H9 (cell line): ENCODE results near the gene SYNPO2. TPM values are rescaled to one million over a fixed set of nuclear protein-coding genes. Genes with fewer than 3 reads are reported as not detected.

Source experiments
- DNase-seq: peaks from one replicate; pipeline ENCODE4 v3.0.0-alpha.2; 2017
- H2AFZ ChIP-seq: one replicate; pipeline ENCODE4 v1.6.1; 2013; ENCODE audit warnings: mild to moderate bottlenecking, low read length, control low read depth, moderate library complexity
- H2AK5ac ChIP-seq: 2 replicates; pipeline ENCODE4 v1.6.1; 2013; ENCODE audit warnings: low read length, control low read depth, mixed read lengths; ENCODE audit not compliant: insufficient read length
- H2BK120ac ChIP-seq: one replicate; pipeline ENCODE4 v1.6.1; 2013; ENCODE audit warnings: low read depth, mild to moderate bottlenecking, low read length, control low read depth, inconsistent platforms; ENCODE audit not compliant: poor library complexity, severe bottlenecking
- H2BK12ac ChIP-seq: 2 replicates; pipeline ENCODE4 v1.6.1; 2013; ENCODE audit warnings: low read length, control low read depth, mixed read lengths, low read depth; ENCODE audit not compliant: insufficient read length
- H2BK15ac ChIP-seq: 2 replicates; pipeline ENCODE4 v1.6.1; 2013; ENCODE audit warnings: low read depth, low read length, control low read depth
- H2BK20ac ChIP-seq: one replicate; pipeline ENCODE4 v1.6.1; 2013; ENCODE audit warnings: low read depth, mild to moderate bottlenecking, low read length, control low read depth, inconsistent platforms; ENCODE audit not compliant: poor library complexity, severe bottlenecking
- H2BK5ac ChIP-seq: 2 replicates; pipeline ENCODE4 v1.6.1; 2013; ENCODE audit warnings: low read length, control low read depth, mixed read lengths; ENCODE audit not compliant: insufficient read length
- H3K14ac ChIP-seq: 2 replicates; pipeline ENCODE4 v1.6.1; 2013; ENCODE audit warnings: low read length, control low read depth; ENCODE audit not compliant: insufficient read depth
- H3K18ac ChIP-seq: 2 replicates; pipeline ENCODE4 v1.6.1; 2013; ENCODE audit warnings: low read depth, mild to moderate bottlenecking, mixed read lengths, low read length, control low read depth; ENCODE audit not compliant: insufficient read length
- H3K23ac ChIP-seq: 2 replicates; pipeline ENCODE4 v1.6.1; 2013; ENCODE audit warnings: low read length, control low read depth, mixed read lengths, low read depth; ENCODE audit not compliant: insufficient read length
- H3K23me2 ChIP-seq: 2 replicates; pipeline ENCODE4 v1.6.1; 2013; ENCODE audit warnings: low read depth, mild to moderate bottlenecking, mixed read lengths, low read length, control low read depth; ENCODE audit not compliant: insufficient read length, poor library complexity, severe bottlenecking
- H3K27ac ChIP-seq: 2 replicates; pipeline ENCODE4 v1.5.1; 2013; ENCODE audit warnings: low read length, control low read depth, mixed read lengths, low read depth; ENCODE audit not compliant: insufficient read length
- H3K27me3 ChIP-seq: 2 replicates; pipeline ENCODE4 v1.6.1; 2013; ENCODE audit warnings: low read length, control low read depth, inconsistent platforms; ENCODE audit not compliant: insufficient read depth
- H3K4ac ChIP-seq: 2 replicates; pipeline ENCODE4 v1.6.1; 2013; ENCODE audit warnings: low read depth, mild to moderate bottlenecking, control low read depth, inconsistent platforms, low read length, moderate library complexity
- H3K4me1 ChIP-seq: 2 replicates; pipeline ENCODE4 v1.6.1; 2013; ENCODE audit warnings: low read length, control low read depth, inconsistent platforms; ENCODE audit not compliant: insufficient read depth
- H3K4me2 ChIP-seq: 2 replicates; pipeline ENCODE4 v1.6.1; 2013; ENCODE audit warnings: low read length, control low read depth, mixed read lengths; ENCODE audit not compliant: insufficient read length, insufficient read depth
- H3K56ac ChIP-seq: 2 replicates; pipeline ENCODE4 v1.6.1; 2013; ENCODE audit warnings: low read depth, mild to moderate bottlenecking, mixed read lengths, low read length, control low read depth; ENCODE audit not compliant: insufficient read length
- H3K79me1 ChIP-seq: 2 replicates; pipeline ENCODE4 v1.6.1; 2013; ENCODE audit warnings: low read depth, mild to moderate bottlenecking, moderate library complexity, low read length, control low read depth, inconsistent platforms; ENCODE audit not compliant: insufficient read depth, poor library complexity, severe bottlenecking
- H3K79me2 ChIP-seq: 2 replicates; pipeline ENCODE4 v1.6.1; 2013; ENCODE audit warnings: low read length, control low read depth, inconsistent platforms; ENCODE audit not compliant: insufficient read depth
- H3K9ac ChIP-seq: 2 replicates; pipeline ENCODE4 v1.6.1; 2013; ENCODE audit warnings: low read length, control low read depth, mixed read lengths; ENCODE audit not compliant: insufficient read length; ENCODE audit errors: extremely low read depth
- H3K9me3 ChIP-seq: one replicate; pipeline ENCODE4 v1.6.1; 2013; ENCODE audit warnings: low read depth, low read length, inconsistent platforms; ENCODE audit not compliant: control insufficient read depth
- H3T11ph ChIP-seq: one replicate; pipeline ENCODE4 v1.6.1; 2013; ENCODE audit warnings: mild to moderate bottlenecking, low read length, control low read depth, inconsistent platforms
- H4K20me1 ChIP-seq: one replicate; pipeline ENCODE4 v1.6.1; 2013; ENCODE audit not compliant: control insufficient read depth, insufficient read length, insufficient read depth
- H4K5ac ChIP-seq: 2 replicates; pipeline ENCODE4 v1.6.1; 2013; ENCODE audit warnings: low read depth, mild to moderate bottlenecking, mixed read lengths, low read length, control low read depth; ENCODE audit not compliant: insufficient read length
- H4K8ac ChIP-seq: replicated peaks from 2 replicates; pipeline ENCODE4 v1.6.1; 2013; ENCODE audit warnings: low read length, control low read depth, mixed read lengths, low read depth; ENCODE audit not compliant: insufficient read length
- H4K91ac ChIP-seq: 2 replicates; pipeline ENCODE4 v1.6.1; 2013; ENCODE audit warnings: low read depth, mild to moderate bottlenecking, moderate library complexity, mixed read lengths, low read length, control low read depth; ENCODE audit not compliant: insufficient read length
- H3K27ac Mint-ChIP-seq, 3 experiments: 2 replicates in 2 of 3; 3 replicates in 1 of 3; pipeline ENCODE4 v1.8.0; 2020 to 2021; ENCODE audit warnings: mixed read lengths in 3 of 3, mild to moderate bottlenecking in 1 of 3, moderate library complexity in 1 of 3
- H3K27me3 Mint-ChIP-seq: 2 replicates; pipeline ENCODE4 v1.8.0; 2021; ENCODE audit warnings: low read depth, mild to moderate bottlenecking, moderate library complexity, mixed read lengths
- H3K36me3 Mint-ChIP-seq, 3 experiments: 2 replicates in 2 of 3; 3 replicates in 1 of 3; pipeline ENCODE4 v1.8.0; 2020 to 2021; ENCODE audit warnings: low read depth in 3 of 3, mixed read lengths in 3 of 3; ENCODE audit not compliant: insufficient read depth in 1 of 3
- H3K4me1 Mint-ChIP-seq, 2 experiments: 2 replicates each; pipeline ENCODE4 v1.8.0; 2020; ENCODE audit warnings: mixed read lengths in 2 of 2
- H3K4me3 Mint-ChIP-seq, 2 experiments: 2 replicates in 1 of 2; 3 replicates in 1 of 2; pipeline ENCODE4 v1.8.0; 2020 to 2021; ENCODE audit warnings: mild to moderate bottlenecking in 2 of 2, mixed read lengths in 2 of 2, moderate library complexity in 1 of 2
- H3K9me3 Mint-ChIP-seq, 2 experiments: 2 replicates in 1 of 2; 3 replicates in 1 of 2; pipeline ENCODE4 v1.8.0; 2020; ENCODE audit warnings: mild to moderate bottlenecking in 2 of 2, mixed read lengths in 2 of 2, moderate library complexity in 1 of 2
- WGBS: extraction: QIAGEN DNeasy Blood & Tissue Kit; methylation state at CpG from one replicate; pipeline ENCODE4 v1.1.7; 2013; ENCODE audit warnings: missing lambda C conversion rate, low lambda C conversion rate, mixed read lengths; ENCODE audit not compliant: insufficient read length; ENCODE audit errors: extremely low coverage; 5-methylcytosine and 5-hydroxymethylcytosine counted together
- total RNA-seq: library from RNA; stranded (reverse); gene quantifications from 2 replicates; pipeline ENCODE4 v1.2.1, GENCODE V29; 2021
- TF ChIP-seq, protein P1 (sequence below): fragments of 200-600 bp; sonication (generic); conservative IDR thresholded peaks from 3 replicates; pipeline ENCODE4 v1.8.0; 2021; ENCODE audit warnings: antibody characterized with exemption, mild to moderate bottlenecking

The SYNPO2 gene
- total RNA-seq, 1 experiment from 2014 or later = 1.1 TPM

DNA sequence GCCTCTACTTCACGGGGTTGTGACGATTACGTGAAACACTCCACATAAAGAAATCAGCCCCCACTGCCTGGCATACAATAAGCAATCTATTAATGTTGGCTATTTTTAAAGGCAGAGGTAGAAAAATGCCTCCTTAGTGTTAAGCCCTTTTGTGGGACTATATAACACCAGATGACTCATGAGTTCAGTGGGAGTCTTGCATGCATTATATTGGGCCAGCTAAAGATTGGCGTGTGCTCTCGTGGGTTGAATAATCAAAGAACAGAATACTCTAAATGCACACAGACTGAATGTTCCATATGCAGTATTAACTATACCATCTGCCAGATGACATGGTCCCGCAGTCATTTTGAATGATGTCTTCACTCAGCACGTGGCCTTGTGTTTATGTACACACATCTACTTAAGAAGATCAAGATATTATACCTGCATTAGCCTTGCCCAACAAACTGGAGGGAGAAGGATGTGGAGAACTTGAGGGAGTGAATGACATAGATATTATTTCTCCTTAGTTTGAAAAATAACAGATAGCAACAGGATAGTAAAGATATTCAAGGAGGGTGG lies 162.0 kb downstream of the SYNPO2 start:
- H3K23me2 ChIP-seq = no peaks in the 10 kb centered on the region
- no peaks in the 10 kb centered on the region for H3K36me3 Mint-ChIP-seq
- H2BK120ac ChIP-seq = no peak overlapping the region
- no peaks in the 10 kb centered on the region for H3K9me3 Mint-ChIP-seq
- no peak overlapping the region for H2BK12ac ChIP-seq
- H3K27ac Mint-ChIP-seq = no peak overlapping the region; a peak in 1 of 7 replicates
- no peak for DNase-seq
- H3K27me3 Mint-ChIP-seq = no peaks in the 10 kb centered on the region
- H2BK20ac ChIP-seq = no peak overlapping the region
- no peaks in the 10 kb centered on the region for H4K20me1 ChIP-seq
- no peak overlapping the region for H3T11ph ChIP-seq
- H3K4ac ChIP-seq = no peak overlapping the region
- no peak overlapping the region for H4K8ac ChIP-seq
- no peaks in the 10 kb centered on the region for H3K79me1 ChIP-seq
- TF ChIP-seq, protein P1, sequence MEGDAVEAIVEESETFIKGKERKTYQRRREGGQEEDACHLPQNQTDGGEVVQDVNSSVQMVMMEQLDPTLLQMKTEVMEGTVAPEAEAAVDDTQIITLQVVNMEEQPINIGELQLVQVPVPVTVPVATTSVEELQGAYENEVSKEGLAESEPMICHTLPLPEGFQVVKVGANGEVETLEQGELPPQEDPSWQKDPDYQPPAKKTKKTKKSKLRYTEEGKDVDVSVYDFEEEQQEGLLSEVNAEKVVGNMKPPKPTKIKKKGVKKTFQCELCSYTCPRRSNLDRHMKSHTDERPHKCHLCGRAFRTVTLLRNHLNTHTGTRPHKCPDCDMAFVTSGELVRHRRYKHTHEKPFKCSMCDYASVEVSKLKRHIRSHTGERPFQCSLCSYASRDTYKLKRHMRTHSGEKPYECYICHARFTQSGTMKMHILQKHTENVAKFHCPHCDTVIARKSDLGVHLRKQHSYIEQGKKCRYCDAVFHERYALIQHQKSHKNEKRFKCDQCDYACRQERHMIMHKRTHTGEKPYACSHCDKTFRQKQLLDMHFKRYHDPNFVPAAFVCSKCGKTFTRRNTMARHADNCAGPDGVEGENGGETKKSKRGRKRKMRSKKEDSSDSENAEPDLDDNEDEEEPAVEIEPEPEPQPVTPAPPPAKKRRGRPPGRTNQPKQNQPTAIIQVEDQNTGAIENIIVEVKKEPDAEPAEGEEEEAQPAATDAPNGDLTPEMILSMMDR = no peak
- H3K4me1 Mint-ChIP-seq = no peaks in the 10 kb centered on the region
- no peaks in the 10 kb centered on the region for H3K4me1 ChIP-seq
- H4K91ac ChIP-seq = no peak overlapping the region
- H2BK5ac ChIP-seq = no peak overlapping the region
- no peak overlapping the region for H3K27ac ChIP-seq
- no peak overlapping the region for H3K18ac ChIP-seq
- no CpG with 5 or more reads among the region's 7 CpGs for WGBS
- H3K79me2 ChIP-seq = no peaks in the 10 kb centered on the region
- H3K4me2 ChIP-seq = no peak overlapping the region
- H3K9me3 ChIP-seq = no peaks in the 10 kb centered on the region
- no peak overlapping the region for H3K9ac ChIP-seq
- H3K4me3 Mint-ChIP-seq = no peak overlapping the region
- H2BK15ac ChIP-seq = no peak overlapping the region
- no peaks in the 10 kb centered on the region for H3K27me3 ChIP-seq
- no peak overlapping the region for H3K14ac ChIP-seq
- no peak overlapping the region for H2AK5ac ChIP-seq
- H4K5ac ChIP-seq = no peak overlapping the region
- no peak overlapping the region for H2AFZ ChIP-seq
- no peak overlapping the region for H3K56ac ChIP-seq
- H3K23ac ChIP-seq = no peak overlapping the region
